GM23338 (cell line): Measurements from ENCODE around the gene GALNT14. TPM values are rescaled to one million over a fixed set of nuclear protein-coding genes. Genes with fewer than 3 reads are reported as not detected.

Source experiments
- ATAC-seq: fragments of 200-7000 bp; cut with Tn5 transposase; 3 replicates; pipeline ENCODE4 v1.9.1; 2020
- DNase-seq: peaks from one replicate; pipeline ENCODE4 v3.0.0-alpha.2; 2015; ENCODE audit warnings: low spot score
- H2AFZ ChIP-seq: fragments of 200-600 bp; sonication (generic); 2 replicates; pipeline ENCODE4 v1.8.0; 2016; ENCODE audit warnings: antibody characterized with exemption, mild to moderate bottlenecking, moderate library complexity
- H3F3A ChIP-seq: fragments of 200-600 bp; sonication (generic); replicated peaks from 2 replicates; pipeline ENCODE4 v1.8.0; 2017; ENCODE audit warnings: antibody characterized with exemption, mixed run types, low read depth
- H3K27ac ChIP-seq: fragments of 200-600 bp; sonication (generic); 2 replicates; pipeline ENCODE4 v1.6.1; 2016; ENCODE audit warnings: low read depth
- H3K27me3 ChIP-seq: fragments of 200-600 bp; sonication (generic); 2 replicates; pipeline ENCODE4 v1.8.0; 2016; ENCODE audit warnings: mild to moderate bottlenecking, mixed run types, moderate library complexity; ENCODE audit not compliant: insufficient read depth
- H3K36me3 ChIP-seq: fragments of 200-600 bp; sonication (generic); 2 replicates; pipeline ENCODE4 v1.8.0; 2016; ENCODE audit warnings: mild to moderate bottlenecking; ENCODE audit not compliant: insufficient read depth
- H3K4me1 ChIP-seq: fragments of 200-600 bp; sonication (generic); 2 replicates; pipeline ENCODE4 v1.8.0; 2016; ENCODE audit warnings: mild to moderate bottlenecking, moderate library complexity; ENCODE audit not compliant: insufficient read depth
- H3K4me2 ChIP-seq: fragments of 200-600 bp; sonication (generic); 2 replicates; pipeline ENCODE4 v1.7.1; 2017; ENCODE audit warnings: mixed run types
- H3K4me3 ChIP-seq: fragments of 200-600 bp; sonication (generic); 2 replicates; pipeline ENCODE4 v1.6.1; 2016; ENCODE audit warnings: mixed run types
- H3K79me2 ChIP-seq: fragments of 200-600 bp; sonication (generic); replicated peaks from 2 replicates; pipeline ENCODE4 v1.8.0; 2017; ENCODE audit warnings: mild to moderate bottlenecking; ENCODE audit not compliant: insufficient read depth
- H3K9me2 ChIP-seq: fragments of 200-600 bp; sonication (generic); 2 replicates; pipeline ENCODE4 v1.8.0; 2017; ENCODE audit not compliant: insufficient read depth
- H4K20me1 ChIP-seq: fragments of 200-600 bp; sonication (generic); replicated peaks from 2 replicates; pipeline ENCODE4 v1.8.0; 2017; ENCODE audit warnings: mild to moderate bottlenecking; ENCODE audit not compliant: insufficient read depth
- H3K27ac Mint-ChIP-seq: 2 replicates; pipeline ENCODE4 v1.8.0; 2020; ENCODE audit warnings: inconsistent platforms, mild to moderate bottlenecking, moderate library complexity, mixed read lengths
- H3K27me3 Mint-ChIP-seq: 3 replicates; pipeline ENCODE4 v1.8.0; 2022; ENCODE audit warnings: low read depth, mild to moderate bottlenecking, moderate library complexity, mixed read lengths, inconsistent platforms; ENCODE audit not compliant: insufficient read depth, poor library complexity
- H3K36me3 Mint-ChIP-seq: 3 replicates; pipeline ENCODE4 v1.8.0; 2021; ENCODE audit warnings: low read depth, mild to moderate bottlenecking, inconsistent platforms, moderate library complexity, mixed read lengths
- H3K4me1 Mint-ChIP-seq: 3 replicates; pipeline ENCODE4 v1.8.0; 2020; ENCODE audit warnings: mild to moderate bottlenecking, inconsistent platforms, mixed read lengths
- H3K4me3 Mint-ChIP-seq: 3 replicates; pipeline ENCODE4 v1.8.0; 2021; ENCODE audit warnings: moderate library complexity, mild to moderate bottlenecking, inconsistent platforms, mixed read lengths
- H3K9me3 Mint-ChIP-seq: 3 replicates; pipeline ENCODE4 v1.8.0; 2020; ENCODE audit warnings: moderate library complexity, mild to moderate bottlenecking, inconsistent platforms, mixed read lengths
- CREB1 ChIP-seq: fragments of 250-450 bp; sonication (Bioruptor Pico); IDR thresholded peaks from 2 replicates; pipeline ENCODE4 v1.5.0; 2020; ENCODE audit warnings: low read depth, mild to moderate bottlenecking, moderate library complexity
- CTCF ChIP-seq, 2 experiments: fragments of 200-600 bp in 1 of 2; sonication (generic) in 1 of 2; conservative IDR thresholded peaks; 2 replicates each; pipeline versions ENCODE4 v1.5.1 to v1.6.1; 2016 to 2017; ENCODE audit warnings: antibody characterized with exemption in 2 of 2, low read depth in 2 of 2, mild to moderate bottlenecking in 2 of 2, moderate library complexity in 1 of 2
- ETS1 ChIP-seq: IDR thresholded peaks from 2 replicates; pipeline ENCODE4 v1.6.1; 2016; ENCODE audit warnings: antibody characterized with exemption
- EZH2 ChIP-seq: fragments of 200-600 bp; sonication (generic); IDR thresholded peaks from one replicate; pipeline ENCODE4 v1.8.0; 2017; ENCODE audit warnings: antibody characterized with exemption, mild to moderate bottlenecking, low read depth; ENCODE audit not compliant: unreplicated experiment
- JUNB ChIP-seq: IDR thresholded peaks from one replicate; pipeline ENCODE4 v1.6.1; 2016; ENCODE audit warnings: antibody characterized with exemption; ENCODE audit not compliant: unreplicated experiment
- NANOG ChIP-seq: IDR thresholded peaks from 2 replicates; pipeline ENCODE4 v1.6.1; 2016; ENCODE audit warnings: antibody characterized with exemption, borderline replicate concordance
- POLR2AphosphoS5 ChIP-seq: IDR thresholded peaks from 2 replicates; pipeline ENCODE4 v1.6.1; 2016; ENCODE audit warnings: antibody characterized with exemption, low read depth
- REST ChIP-seq: IDR thresholded peaks from one replicate; pipeline ENCODE4 v1.6.1; 2018; ENCODE audit warnings: antibody characterized with exemption; ENCODE audit not compliant: unreplicated experiment
- STAT1 ChIP-seq: IDR thresholded peaks from one replicate; pipeline ENCODE4 v1.6.1; 2016; ENCODE audit warnings: antibody characterized with exemption; ENCODE audit not compliant: unreplicated experiment
- ZNF114 ChIP-seq: fragments of 250-450 bp; sonication (Bioruptor Pico); IDR thresholded peaks from 2 replicates; pipeline ENCODE4 v1.5.0; 2020; ENCODE audit warnings: mild to moderate bottlenecking, moderate library complexity
- ZNF331 ChIP-seq: fragments of 250-450 bp; sonication (Bioruptor Pico); IDR thresholded peaks from 2 replicates; pipeline ENCODE4 v1.5.0; 2020; ENCODE audit warnings: low read depth, mild to moderate bottlenecking, moderate library complexity
- ZNF462 ChIP-seq: fragments of 250-450 bp; sonication (Bioruptor Pico); IDR thresholded peaks from 2 replicates; pipeline ENCODE4 v1.5.0; 2020; ENCODE audit warnings: mild to moderate bottlenecking, moderate library complexity
- polyA plus RNA-seq: library from polyadenylated mRNA; unstranded; fragments of >200 nt; fragmentation: Nextera tagmentation; extraction: Ambion mirVana; gene quantifications from 2 replicates; pipeline ENCODE4 v1.2.1, GENCODE V29; 2016
- total RNA-seq: library from RNA; depleted of rRNA; stranded (reverse); fragments of >200 nt; shearing (Covaris generic); gene quantifications from 2 replicates; pipeline ENCODE4 v1.2.3, GENCODE V29; 2014

Gene GALNT14
- total and polyA plus RNA-seq, 2 experiments from 2014 or later, result 5.4 to 7.7 TPM

GRCh38 chr2:31090188-31090587, 48.1 kb downstream of the GALNT14 start:
- H3K36me3 Mint-ChIP-seq, result no peaks in the 10 kb centered on the region
- H4K20me1 ChIP-seq, result no peaks in the 10 kb centered on the region
- H3K79me2 ChIP-seq, result no peaks in the 10 kb centered on the region
- H3K4me1 Mint-ChIP-seq, result peaks cover 3% of the 10 kb centered on the region; the same call in 2 of the 3 replicates
- H3K4me3 Mint-ChIP-seq, result no peak overlapping the region
- no peaks in the 10 kb centered on the region for H3F3A ChIP-seq
- TF ChIP-seq JUNB (no peak), ZNF114 (CRISPR knock-in tag) (no peak), REST (no peak), CREB1 (CRISPR knock-in tag) (no peak), ZNF462 (CRISPR knock-in tag) (no peak), POLR2AphosphoS5 (no peak), CTCF (conservative IDR thresholded peaks at IDR 0.05; ENCODE audit: low read depth in 2 of 2) (no peak), EZH2 (no peak), ETS1 (no peak), STAT1 (no peak), NANOG (no peak), ZNF331 (CRISPR knock-in tag) (no peak)
- peaks cover 4% of the 10 kb centered on the region for H3K27me3 Mint-ChIP-seq
- H3K4me3 ChIP-seq, result no peak overlapping the region
- H3K9me2 ChIP-seq, result peaks cover 3% of the 10 kb centered on the region; the same call in 1 of the 2 replicates
- no peak overlapping the region for H2AFZ ChIP-seq
- H3K4me2 ChIP-seq, result no peak overlapping the region
- ATAC-seq (no peak), DNase-seq (no peak)
- no peak overlapping the region for H3K27ac Mint-ChIP-seq
- H3K36me3 ChIP-seq, result no peaks in the 10 kb centered on the region
- no peaks in the 10 kb centered on the region; the same call in 1 of the 3 replicates for H3K9me3 Mint-ChIP-seq
- no peaks in the 10 kb centered on the region for H3K27me3 ChIP-seq
- H3K4me1 ChIP-seq, result no peaks in the 10 kb centered on the region
- H3K27ac ChIP-seq, result no peak overlapping the region
